UCSD-AML1 (cell line): ENCODE measurements around the gene DOCK10.

Experiments used
- DNase-seq: peaks from one replicate; lab custom pipeline; 2025; ENCODE audit not compliant: unreplicated experiment; lab: John Stamatoyannopoulos, UW

The DOCK10 gene

DNA sequence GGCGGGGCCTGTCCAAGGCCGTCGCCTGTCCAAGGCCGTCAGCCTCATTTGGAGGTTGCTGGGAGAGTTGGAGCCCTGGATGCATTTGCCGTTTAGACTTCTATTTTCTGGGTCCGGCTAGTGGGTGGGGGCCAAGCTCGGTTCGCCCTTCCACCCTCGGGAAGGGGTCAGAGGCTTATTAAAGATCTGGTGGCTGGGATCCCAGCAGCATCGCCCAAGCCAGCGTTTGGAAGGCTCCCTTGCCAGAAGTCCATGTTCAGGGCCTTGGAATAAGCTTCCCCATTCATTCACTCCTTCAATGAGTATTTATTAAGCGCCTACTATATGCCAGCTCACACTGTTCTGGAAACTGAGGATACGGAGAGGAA, 516 bp upstream of the DOCK10 start:
- DNase-seq, result no peak

DNA sequence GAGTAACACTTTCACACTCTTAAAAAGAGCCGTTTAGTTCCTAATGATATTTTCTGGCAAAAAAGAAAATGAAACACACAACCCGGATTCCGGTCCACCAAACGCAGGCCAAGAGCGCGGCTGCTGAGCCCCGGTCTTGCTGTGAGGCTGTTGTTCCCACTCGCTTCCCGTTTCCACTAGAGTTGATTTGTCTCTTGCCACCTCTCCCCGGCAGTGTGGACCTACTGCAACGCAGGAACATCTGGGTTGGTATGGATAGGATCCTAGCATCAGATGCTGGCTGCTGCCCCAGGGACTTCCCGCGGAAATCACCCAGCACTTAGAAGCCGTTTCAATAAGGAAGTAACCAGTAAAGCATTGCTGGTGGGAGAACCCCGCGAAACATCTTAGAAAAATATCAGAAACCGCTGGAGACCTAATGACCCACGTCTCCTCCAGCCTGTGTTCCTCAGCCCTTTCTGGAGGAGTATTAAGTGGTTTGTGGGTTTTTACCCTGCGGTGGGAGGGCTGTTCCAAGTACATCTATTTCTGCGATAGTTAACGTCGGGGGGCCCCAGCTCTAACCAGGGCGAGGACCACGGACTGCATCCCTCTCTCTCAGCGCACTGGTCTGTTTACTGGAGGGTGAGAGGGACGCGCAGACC, 939 bp downstream of the DOCK10 start:
- peak; percentile 73 for DNase-seq

GRCh38 chr2:225040856-225041206, 1.4 kb downstream of the DOCK10 start:
- no peak for DNase-seq

GRCh38 chr2:225040142-225040541, 2.1 kb downstream of the DOCK10 start:
- no peak for DNase-seq

DNA sequence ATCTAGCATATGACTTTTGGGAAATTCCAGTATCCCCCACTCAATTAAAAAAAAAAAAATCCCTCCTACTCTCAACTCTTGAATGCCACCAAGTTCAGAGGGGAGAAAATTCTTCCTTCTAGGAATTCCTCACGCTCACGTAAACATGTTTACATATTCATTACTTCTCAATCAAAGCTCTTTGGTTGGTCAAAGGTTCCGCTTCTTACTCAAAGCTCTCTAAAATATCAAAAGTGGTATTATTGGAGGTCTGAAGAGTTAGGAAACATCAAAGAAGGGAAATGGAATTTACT, 4.1 kb downstream of the DOCK10 start:
- DNase-seq, result no peak

- DNase-seq, result no peak
Observed at GRCh38 chr2:225037415-225038230, 4.6 kb downstream of the DOCK10 start.

DNA sequence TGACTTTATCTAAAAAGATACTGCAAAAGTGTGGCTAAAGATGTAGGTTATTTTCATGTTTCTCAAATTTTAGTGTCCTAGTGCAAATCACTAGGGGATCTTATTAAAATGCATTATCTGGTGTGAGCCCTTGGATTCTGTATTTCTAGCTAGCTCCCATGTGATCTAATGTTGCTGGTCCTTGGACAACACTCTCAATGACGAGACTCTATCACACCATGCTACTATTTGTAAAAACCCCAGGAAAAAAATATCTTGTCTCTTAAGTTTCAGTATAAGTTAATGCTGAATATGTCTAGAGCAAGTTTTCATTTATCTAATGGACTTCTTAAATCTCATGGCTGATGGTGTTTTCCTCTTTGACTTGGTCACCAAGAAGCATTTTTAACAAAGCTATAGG, 5.8 kb downstream of the DOCK10 start:
- DNase-seq, result no peak

- DNase-seq, result no peak
Observed at GRCh38 chr2:225033440-225034318, 8.6 kb downstream of the DOCK10 start.

GRCh38 chr2:225032246-225032645, 10.0 kb downstream of the DOCK10 start:
- no peak for DNase-seq

GRCh38 chr2:225031599-225031998, 10.7 kb downstream of the DOCK10 start:
- no peak for DNase-seq

DNA sequence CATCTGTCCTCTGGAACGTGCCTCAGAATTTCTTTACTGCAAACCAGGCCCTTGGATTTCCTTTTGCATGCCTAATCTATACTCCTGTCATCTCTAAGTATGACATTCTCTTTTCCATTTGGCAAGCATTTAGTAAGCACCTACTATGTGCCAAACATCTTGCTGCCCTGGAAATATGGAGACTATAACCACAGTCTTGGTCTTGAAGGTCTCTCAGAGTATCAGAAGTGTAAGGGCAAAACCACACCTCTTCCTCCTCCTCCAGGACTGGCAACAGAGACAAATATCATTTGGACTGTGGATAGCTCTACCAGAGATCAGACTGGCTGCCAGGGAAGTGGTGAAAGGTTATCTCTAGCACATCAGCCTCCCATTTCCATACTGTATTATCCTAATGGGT, 11.4 kb downstream of the DOCK10 start:
- no peak for DNase-seq

DNA sequence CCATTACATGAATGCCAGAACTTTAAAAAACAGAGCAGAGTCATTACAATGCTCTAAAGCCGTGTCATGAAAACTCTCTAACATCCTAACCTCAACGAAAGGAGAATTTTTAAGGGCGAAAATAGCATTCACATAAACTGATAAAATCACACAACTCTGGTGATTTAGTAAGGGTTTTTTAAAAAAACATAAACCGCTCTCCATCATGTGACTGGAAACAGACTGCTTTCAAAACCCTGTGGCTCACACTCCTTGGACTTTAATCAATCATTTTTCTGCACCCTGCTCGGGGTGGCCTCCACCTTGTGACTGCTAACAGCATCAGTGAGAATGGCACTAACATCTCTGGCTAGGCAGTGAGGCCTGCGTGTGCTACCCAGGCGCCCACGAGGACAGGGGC, 12.1 kb downstream of the DOCK10 start:
- DNase-seq, result no peak

DNA sequence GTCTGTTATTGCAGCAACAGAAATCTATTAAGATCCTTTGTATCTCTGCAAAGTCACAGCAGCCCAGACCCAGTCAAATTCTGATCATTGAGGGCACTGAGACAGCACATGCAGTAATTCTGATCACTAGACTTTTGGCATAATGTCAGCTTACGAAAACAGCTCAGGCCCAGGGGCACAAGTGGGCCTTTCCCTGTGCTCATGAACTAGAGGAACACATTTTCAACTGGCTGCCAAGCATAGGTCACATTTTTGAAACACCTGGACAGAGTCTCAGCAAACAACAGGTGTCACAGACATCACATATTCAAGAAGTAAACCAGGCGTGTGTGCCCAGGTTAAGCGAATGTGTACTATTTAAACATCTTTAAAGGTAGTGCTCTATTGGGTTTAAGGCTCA, 13.7 kb downstream of the DOCK10 start:
- DNase-seq, result no peak

- no peak for DNase-seq
Observed at GRCh38 chr2:225027061-225027762, 15.1 kb downstream of the DOCK10 start.

DNA sequence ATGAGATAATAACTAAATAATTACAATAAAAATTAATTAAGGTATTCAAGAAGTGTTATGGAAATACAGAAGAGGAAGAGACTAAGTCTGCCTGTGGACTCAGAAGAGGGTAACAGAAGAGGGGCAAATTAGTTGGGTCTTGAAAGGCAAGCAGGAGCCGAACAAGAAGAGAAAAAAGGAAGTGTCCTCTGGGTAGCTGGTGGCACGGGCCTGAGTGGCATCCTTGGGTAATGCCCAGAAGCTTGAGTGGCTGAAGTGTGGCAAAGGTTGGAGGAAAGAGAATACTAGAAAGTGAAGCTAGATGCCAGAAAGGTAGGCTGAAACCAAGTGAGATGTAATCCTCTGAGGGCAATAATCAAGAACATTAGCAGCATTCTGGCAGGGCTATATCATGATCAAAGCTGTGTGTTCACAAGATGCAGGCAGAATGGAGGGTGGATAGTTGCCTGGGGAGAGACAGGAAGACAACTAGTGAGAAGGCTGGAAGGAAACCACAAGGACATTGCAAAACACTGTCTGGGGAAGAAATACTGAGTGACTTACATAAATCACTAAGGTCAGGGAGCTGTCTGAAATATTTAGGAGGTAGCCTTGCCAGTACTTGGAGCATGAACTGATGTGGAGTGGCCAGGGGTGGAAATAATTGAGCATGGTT, 16.2 kb downstream of the DOCK10 start:
- peak; percentile 49 for DNase-seq

DNA sequence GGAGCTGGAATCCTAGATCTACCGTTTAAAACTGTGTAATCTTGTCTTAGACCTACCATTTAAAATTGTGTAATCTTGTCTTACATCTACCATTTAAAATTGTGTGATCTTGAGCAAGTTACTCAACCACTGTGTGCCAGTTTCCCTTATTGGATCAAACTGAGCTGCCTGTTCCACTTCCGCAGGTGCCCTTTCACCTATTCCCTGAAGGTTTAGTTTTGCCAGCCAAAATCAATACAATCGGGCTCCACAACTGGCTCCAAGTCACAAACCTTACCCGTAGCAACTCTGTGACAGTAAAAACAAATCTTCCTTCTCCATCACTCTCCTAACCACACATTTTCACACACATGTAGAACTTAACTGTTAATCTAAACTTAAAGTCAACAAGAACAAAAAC, 20.1 kb downstream of the DOCK10 start:
- no peak for DNase-seq

GRCh38 chr2:225020168-225020849, 22.0 kb downstream of the DOCK10 start:
- DNase-seq, result no peak

- no peak for DNase-seq
Observed at GRCh38 chr2:225019105-225019504, 23.2 kb downstream of the DOCK10 start.

- no peak for DNase-seq
Observed at GRCh38 chr2:225017713-225018112, 24.6 kb downstream of the DOCK10 start.

- DNase-seq, result no peak
Observed at GRCh38 chr2:225017098-225017685, 25.1 kb downstream of the DOCK10 start.
